ENCODE results near the gene MGRN1.

MGRN1 gene

GRCh38 chr16:4654964-4655590, 30.5 kb downstream of the MGRN1 start:
- DNase-seq: no peak

- no peak for DNase-seq
Observed at GRCh38 chr16:4655801-4656200, 31.2 kb downstream of the MGRN1 start.

GRCh38 chr16:4656221-4656620, 31.6 kb downstream of the MGRN1 start:
- DNase-seq: no peak

GRCh38 chr16:4656695-4657686, 32.4 kb downstream of the MGRN1 start:
- no peak for DNase-seq

- DNase-seq: no peak
Observed at GRCh38 chr16:4659363-4660353, 35.0 kb downstream of the MGRN1 start.

- DNase-seq: no peak
Observed at GRCh38 chr16:4660454-4661007, 35.9 kb downstream of the MGRN1 start.

- no peak for DNase-seq
Observed at GRCh38 chr16:4661661-4662060, 37.0 kb downstream of the MGRN1 start.

- DNase-seq: no peak
Observed at GRCh38 chr16:4663465-4663776, 38.8 kb downstream of the MGRN1 start.

- no peak for DNase-seq
Observed at GRCh38 chr16:4663777-4664465, 39.3 kb downstream of the MGRN1 start.

- DNase-seq: no peak
Observed at GRCh38 chr16:4664538-4665418, 40.2 kb downstream of the MGRN1 start.

- DNase-seq: no peak
Observed at GRCh38 chr16:4666537-4667202, 42.0 kb downstream of the MGRN1 start.

GRCh38 chr16:4667203-4667963, 42.8 kb downstream of the MGRN1 start:
- DNase-seq: no peak

GRCh38 chr16:4668313-4668960, 43.8 kb downstream of the MGRN1 start:
- DNase-seq: no peak

- no peak for DNase-seq
Observed at GRCh38 chr16:4673387-4674046, 48.9 kb downstream of the MGRN1 start.

- no peak for DNase-seq
Observed at GRCh38 chr16:4674926-4675530, 50.4 kb downstream of the MGRN1 start.

GRCh38 chr16:4675864-4676786, 51.5 kb downstream of the MGRN1 start:
- DNase-seq: no peak

GRCh38 chr16:4676831-4677230, 52.2 kb downstream of the MGRN1 start:
- DNase-seq: no peak

Data from GOT3 (cell line).